Upper lobe of left lung (tissue), 6 donors: ENCODE measurements around the gene CXCL6. TPM values are rescaled to one million over a fixed set of nuclear protein-coding genes. Genes with fewer than 3 reads are reported as not detected.

Experiments used
- ATAC-seq, 2 donors: fragments of 200-7000 bp; cut with Tn5 transposase; one replicate each; pipeline ENCODE4 v1.9.1; 2022; ENCODE audit warnings: mild to moderate bottlenecking in 2 of 2, moderate library complexity in 2 of 2; ENCODE audit not compliant: low FRiP score in 2 of 2
- DNase-seq, 2 donors: peaks; one replicate each; pipeline ENCODE4 v3.0.0-alpha.2; 2019 to 2020
- H3K27ac ChIP-seq, 4 donors: fragments of 200-600 bp; sonication (generic); one replicate each; pipeline ENCODE4 v1.5.1; 2016 to 2019
- H3K27me3 ChIP-seq, 4 donors: fragments of 200-600 bp; sonication (generic); one replicate each; pipeline ENCODE4 v1.5.1; 2017 to 2019
- H3K36me3 ChIP-seq, 4 donors: fragments of 200-600 bp; sonication (generic); one replicate each; pipeline ENCODE4 v1.5.1; 2016 to 2019
- H3K4me1 ChIP-seq, 4 donors: fragments of 200-600 bp; sonication (generic); one replicate each; pipeline ENCODE4 v1.5.1; 2018 to 2019
- H3K4me3 ChIP-seq, 4 donors: fragments of 200-600 bp; sonication (generic); one replicate each; pipeline ENCODE4 v1.5.1; 2017 to 2019; ENCODE audit warnings: mild to moderate bottlenecking in 2 of 4, moderate library complexity in 1 of 4
- H3K9me3 ChIP-seq, 4 donors: fragments of 200-600 bp; sonication (generic); one replicate each; pipeline ENCODE4 v1.5.1; 2018 to 2019
- EP300 ChIP-seq, 4 donors: sonication (generic); formaldehyde crosslinking; IDR thresholded peaks; one replicate each; pipeline ENCODE4 v1.5.1; 2017; ENCODE audit warnings: antibody characterized with exemption in 4 of 4, control low read depth in 2 of 4
- POLR2A ChIP-seq, 4 donors: fragments of 450-650 bp; IDR thresholded peaks; one replicate each; pipeline ENCODE4 v1.5.1; 2016 to 2017; ENCODE audit warnings: antibody characterized with exemption in 4 of 4, mild to moderate bottlenecking in 2 of 4
- POLR2AphosphoS5 ChIP-seq, 2 donors: sonication (generic); formaldehyde crosslinking; IDR thresholded peaks; one replicate each; pipeline ENCODE4 v1.5.1; 2017; ENCODE audit warnings: antibody characterized with exemption in 2 of 2
- WGBS, 2 donors: methylation state at CpG; one replicate each; pipeline ENCODE4 v1.1.5; 2017 to 2018; 5-methylcytosine and 5-hydroxymethylcytosine counted together
- total RNA-seq, 6 donors: library from RNA; depleted of rRNA in 4 of 6; stranded (reverse); fragments of >200 nt in 4 of 6; gene quantifications; one replicate each; pipeline versions ENCODE4 v1.1.0 to v1.2.1, GENCODE V29; 2016 to 2021
- TF ChIP-seq, protein P1 (sequence below), 6 experiments: fragments of 450-650 bp in 4 of 6; fragments of 200-600 bp in 2 of 6; sonication (generic) in 2 of 6; IDR thresholded peaks; one replicate each; pipeline ENCODE4 v1.5.1; 2016 to 2019; ENCODE audit warnings: antibody characterized with exemption in 6 of 6
- donor health status: DM: no; HTN: no; CAD: no; lungs with moderate emphysema.
- donor health status: DM: no; HTN: yes; CAD: no; lungs with severe emphysema.

Gene CXCL6
- total RNA-seq, 6 donors from 2014 or later = 0.29 to 19.7 (median 0.71) TPM; not detected in 1

GRCh38 chr4:73801692-73802091 is 34.8 kb upstream of the CXCL6 start:
- 20 to 84% methylated on average over 1 to 2 of the region's 2 CpGs for WGBS, 2 donors
- H3K9me3 ChIP-seq = no peaks in the 10 kb centered on the region
- no peak overlapping the region for H3K4me3 ChIP-seq
- no peaks in the 10 kb centered on the region for H3K4me1 ChIP-seq
- ATAC-seq (no peak), DNase-seq (no peak)
- TF ChIP-seq EP300 (IDR thresholded peaks at IDR 0.05) (no peak), POLR2AphosphoS5 (IDR thresholded peaks at IDR 0.05) (no peak), POLR2A (IDR thresholded peaks at IDR 0.05) (no peak)
- TF ChIP-seq, protein P1, sequence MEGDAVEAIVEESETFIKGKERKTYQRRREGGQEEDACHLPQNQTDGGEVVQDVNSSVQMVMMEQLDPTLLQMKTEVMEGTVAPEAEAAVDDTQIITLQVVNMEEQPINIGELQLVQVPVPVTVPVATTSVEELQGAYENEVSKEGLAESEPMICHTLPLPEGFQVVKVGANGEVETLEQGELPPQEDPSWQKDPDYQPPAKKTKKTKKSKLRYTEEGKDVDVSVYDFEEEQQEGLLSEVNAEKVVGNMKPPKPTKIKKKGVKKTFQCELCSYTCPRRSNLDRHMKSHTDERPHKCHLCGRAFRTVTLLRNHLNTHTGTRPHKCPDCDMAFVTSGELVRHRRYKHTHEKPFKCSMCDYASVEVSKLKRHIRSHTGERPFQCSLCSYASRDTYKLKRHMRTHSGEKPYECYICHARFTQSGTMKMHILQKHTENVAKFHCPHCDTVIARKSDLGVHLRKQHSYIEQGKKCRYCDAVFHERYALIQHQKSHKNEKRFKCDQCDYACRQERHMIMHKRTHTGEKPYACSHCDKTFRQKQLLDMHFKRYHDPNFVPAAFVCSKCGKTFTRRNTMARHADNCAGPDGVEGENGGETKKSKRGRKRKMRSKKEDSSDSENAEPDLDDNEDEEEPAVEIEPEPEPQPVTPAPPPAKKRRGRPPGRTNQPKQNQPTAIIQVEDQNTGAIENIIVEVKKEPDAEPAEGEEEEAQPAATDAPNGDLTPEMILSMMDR (IDR thresholded peaks at IDR 0.05) = no peak
- H3K27me3 ChIP-seq = no peaks in the 10 kb centered on the region
- no peaks in the 10 kb centered on the region for H3K36me3 ChIP-seq
- no peak overlapping the region for H3K27ac ChIP-seq

DNA sequence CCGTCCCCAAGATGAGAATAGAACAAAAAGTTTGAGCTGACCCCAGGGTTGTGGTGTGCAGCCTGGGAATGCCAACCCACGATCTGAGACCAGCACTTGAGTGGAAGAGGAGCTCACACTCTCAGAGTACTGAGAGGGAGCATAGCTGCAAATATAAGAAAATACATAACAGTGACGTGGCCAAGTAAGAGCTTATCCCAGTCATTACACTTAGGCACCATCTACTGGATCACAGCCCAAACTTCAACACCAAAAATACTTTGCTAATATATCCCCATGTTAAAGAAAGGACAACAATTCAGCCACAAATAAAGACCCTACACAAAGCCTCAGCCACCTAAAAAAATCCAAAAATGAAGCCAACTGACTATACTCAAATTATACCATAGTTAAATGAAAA is 33.3 kb upstream of the CXCL6 start:
- Histone ChIP-seq H3K4me3 (no peak overlapping the region), H3K9me3 (no peaks in the 10 kb centered on the region), H3K4me1 (no peaks in the 10 kb centered on the region), H3K36me3 (no peaks in the 10 kb centered on the region), H3K27me3 (no peaks in the 10 kb centered on the region), H3K27ac (no peak overlapping the region)
- TF ChIP-seq, protein P1 (IDR thresholded peaks at IDR 0.05) = no peak
- DNase-seq (no peak), ATAC-seq (no peak)
- 75 to 80% methylated on average over 3 of the region's 3 CpGs for WGBS, 2 donors

DNA sequence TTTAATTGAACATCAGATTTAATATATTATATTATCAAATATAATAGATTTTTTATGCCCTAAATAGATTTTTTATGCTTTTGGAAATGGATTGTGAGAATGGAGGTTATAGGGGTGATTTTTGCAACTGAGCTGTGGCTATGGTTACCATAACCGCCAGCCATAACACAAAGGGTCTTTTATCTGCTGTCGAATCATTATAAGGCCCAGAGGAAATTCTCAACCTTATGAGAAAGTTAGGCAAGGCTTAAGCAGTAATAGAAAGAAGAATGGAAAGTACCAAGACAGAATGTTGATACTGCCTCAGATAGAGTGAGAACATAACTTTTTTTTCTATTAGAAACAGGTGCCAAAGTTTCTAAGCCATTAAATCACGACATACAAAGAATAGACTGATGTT is 26.3 kb upstream of the CXCL6 start:
- TF ChIP-seq, protein P1 (IDR thresholded peaks at IDR 0.05) = no peak
- TF ChIP-seq EP300 (IDR thresholded peaks at IDR 0.05) (no peak), POLR2A (IDR thresholded peaks at IDR 0.05) (no peak), POLR2AphosphoS5 (IDR thresholded peaks at IDR 0.05) (no peak)
- no peaks in the 10 kb centered on the region for H3K36me3 ChIP-seq
- no peaks in the 10 kb centered on the region for H3K4me1 ChIP-seq
- DNase-seq (no peak), ATAC-seq (no peak)
- 76 to 82% methylated on average over 3 of the region's 3 CpGs for WGBS, 2 donors
- no peaks in the 10 kb centered on the region for H3K9me3 ChIP-seq
- no peak overlapping the region for H3K27ac ChIP-seq
- no peak overlapping the region for H3K4me3 ChIP-seq
- H3K27me3 ChIP-seq = no peaks in the 10 kb centered on the region

DNA sequence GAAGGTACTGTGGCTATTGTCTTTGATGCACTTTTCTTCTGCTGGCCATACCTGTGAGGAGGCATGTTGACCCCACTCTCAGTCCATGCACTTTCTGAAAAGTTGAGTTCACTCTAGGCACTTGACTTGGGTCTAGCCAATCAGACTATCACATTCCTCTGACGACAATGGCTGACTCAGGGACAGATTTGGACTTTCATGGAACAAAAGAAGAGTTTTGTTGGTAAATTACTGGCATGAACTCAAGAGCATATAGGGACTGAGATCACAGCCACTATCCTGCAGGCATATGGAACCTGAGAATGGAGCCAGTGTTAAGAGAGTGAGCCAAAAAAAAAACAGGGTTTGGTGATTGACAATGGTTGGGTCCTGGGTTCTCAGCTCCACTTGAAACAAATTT is 24.6 kb upstream of the CXCL6 start:
- WGBS, 2 donors = 73 to 100% methylated on average over 1 of the region's 1 CpG
- H3K27ac ChIP-seq = no peak overlapping the region
- H3K4me3 ChIP-seq = no peak overlapping the region
- no peaks in the 10 kb centered on the region for H3K27me3 ChIP-seq
- H3K9me3 ChIP-seq = no peaks in the 10 kb centered on the region
- DNase-seq (no peak), ATAC-seq (no peak)
- no peaks in the 10 kb centered on the region for H3K36me3 ChIP-seq
- TF ChIP-seq POLR2AphosphoS5 (IDR thresholded peaks at IDR 0.05) (no peak), EP300 (IDR thresholded peaks at IDR 0.05) (no peak), POLR2A (IDR thresholded peaks at IDR 0.05) (no peak)
- TF ChIP-seq, protein P1 (IDR thresholded peaks at IDR 0.05) = no peak
- H3K4me1 ChIP-seq = no peaks in the 10 kb centered on the region

- H3K4me3 ChIP-seq = no peak overlapping the region
- no peaks in the 10 kb centered on the region for H3K4me1 ChIP-seq
- H3K36me3 ChIP-seq = no peaks in the 10 kb centered on the region
- 81 to 84% methylated on average over 1 of the region's 1 CpG for WGBS, 2 donors
- H3K9me3 ChIP-seq = no peaks in the 10 kb centered on the region
- ATAC-seq (no peak), DNase-seq (no peak)
- TF ChIP-seq POLR2AphosphoS5 (IDR thresholded peaks at IDR 0.05) = no peak
- TF ChIP-seq EP300 (IDR thresholded peaks at IDR 0.05) = no peak
- no peak for TF ChIP-seq POLR2A (IDR thresholded peaks at IDR 0.05)
- TF ChIP-seq, protein P1 (IDR thresholded peaks at IDR 0.05) = no peak
- no peak overlapping the region for H3K27ac ChIP-seq
- H3K27me3 ChIP-seq = no peaks in the 10 kb centered on the region
Observed at GRCh38 chr4:73814679-73815078, 21.8 kb upstream of the CXCL6 start.
